Kidney epithelial cell (primary cell): ENCODE measurements around the gene MLEC. TPM values are rescaled to one million over a fixed set of nuclear protein-coding genes. Genes with fewer than 3 reads are reported as not detected.

Source experiments
- DNase-seq: peaks from one replicate; pipeline ENCODE4 v3.0.0-alpha.2; 2010; ENCODE audit warnings: low read depth
- H3K27me3 ChIP-seq: 2 replicates; pipeline ENCODE4 v1.6.0; 2011; ENCODE audit warnings: low read length; ENCODE audit not compliant: control insufficient read depth, insufficient read depth
- H3K36me3 ChIP-seq: 2 replicates; pipeline ENCODE4 v1.5.1; 2011; ENCODE audit warnings: low read length; ENCODE audit not compliant: control insufficient read depth, insufficient read depth
- H3K4me3 ChIP-seq: 2 replicates; pipeline ENCODE4 v1.5.1; 2011; ENCODE audit warnings: low read depth, mild to moderate bottlenecking, control low read depth, low read length
- CTCF ChIP-seq: IDR thresholded peaks from 2 replicates; pipeline ENCODE4 v1.5.1; 2011; ENCODE audit warnings: mild to moderate bottlenecking, moderate library complexity, low read length, control low read depth, inconsistent platforms; ENCODE audit not compliant: insufficient read depth, poor library complexity, severe bottlenecking
- total RNA-seq: library from RNA; depleted of rRNA; stranded (reverse); fragments of >200 nt; gene quantifications from 2 replicates; pipeline ENCODE4 v1.2.3, GENCODE V29; 2015

The MLEC gene
- total RNA-seq, 1 donor from 2014 or later = 82.3 TPM

GRCh38 chr12:120748242-120748641 is 61.3 kb downstream of the MLEC start:
- no peaks in the 10 kb centered on the region for H3K27me3 ChIP-seq
- no peak for DNase-seq
- TF ChIP-seq CTCF = no peak
- no peak overlapping the region for H3K4me3 ChIP-seq
- H3K36me3 ChIP-seq = no peaks in the 10 kb centered on the region

GRCh38 chr12:120749256-120749655 is 62.3 kb downstream of the MLEC start:
- DNase-seq = no peak
- Histone ChIP-seq H3K27me3 (no peaks in the 10 kb centered on the region), H3K36me3 (no peaks in the 10 kb centered on the region), H3K4me3 (no peak overlapping the region)
- no peak for TF ChIP-seq CTCF

GRCh38 chr12:120750806-120751205 is 63.9 kb downstream of the MLEC start:
- TF ChIP-seq CTCF = no peak

GRCh38 chr12:120751389-120751788 is 64.4 kb downstream of the MLEC start:
- no peak for DNase-seq
- Histone ChIP-seq H3K4me3 (no peak overlapping the region), H3K27me3 (no peaks in the 10 kb centered on the region), H3K36me3 (no peaks in the 10 kb centered on the region)
- TF ChIP-seq CTCF = no peak

More at GRCh38 chr12:120750806-120751205, 63.9 kb downstream of the MLEC start:
- Histone ChIP-seq H3K36me3 (no peaks in the 10 kb centered on the region), H3K4me3 (no peak overlapping the region), H3K27me3 (no peaks in the 10 kb centered on the region)
- DNase-seq = no peak

Other genes with a start within 250 kb of the MLEC start
- 561 and 615 TPM in 2 replicates for gene COX6A1, start 249.0 kb upstream of the MLEC start, total RNA-seq
- 43.4 and 57.1 TPM in 2 replicates for gene TRIAP1, start 240.8 kb upstream of the MLEC start, total RNA-seq
- gene GATC, start 240.7 kb upstream of the MLEC start, total RNA-seq = 22.5 and 25.7 TPM in 2 replicates
- gene SRSF9, start 217.4 kb upstream of the MLEC start, total RNA-seq = 76.3 and 94.7 TPM in 2 replicates
- gene DYNLL1, start 191.0 kb upstream of the MLEC start, total RNA-seq = 380 and 381 TPM in 2 replicates
- gene COQ5, start 158.0 kb upstream of the MLEC start, total RNA-seq = 29.2 and 30.6 TPM in 2 replicates
- 117 and 124 TPM in 2 replicates for gene RNF10, start 152.8 kb upstream of the MLEC start, total RNA-seq
- 34.0 and 47.8 TPM in 2 replicates for gene POP5, start 105.7 kb upstream of the MLEC start, total RNA-seq
- not detected in 2 replicates for gene CABP1, start 46.5 kb upstream of the MLEC start, total RNA-seq
- gene UNC119B, start 23.3 kb downstream of the MLEC start, total RNA-seq = 22.8 and 29.4 TPM in 2 replicates
- 15.9 and 20.0 TPM in 2 replicates for gene ACADS, start 38.7 kb downstream of the MLEC start, total RNA-seq
- 22.3 and 24.3 TPM in 2 replicates for gene SPPL3, start 217.2 kb downstream of the MLEC start, total RNA-seq